Thyroid gland (tissue), 4 donors: ENCODE data around the gene IGF2R. TPM values are rescaled to one million over a fixed set of nuclear protein-coding genes. Genes with fewer than 3 reads are reported as not detected.
"Not testable (repeated sequence)": the region's sequence is repeated elsewhere in the genome, so short reads cannot be mapped to it uniquely, and the experiment has no call there.

ENCODE experiments used
- DNase-seq, 2 donors: peaks; one replicate each; pipeline ENCODE4 v3.0.0-alpha.2; 2019
- H3K27ac ChIP-seq, 3 donors: fragments of 200-600 bp; sonication (generic); 1 replicate in 2 of 3; 2 replicates in 1 of 3; pipeline ENCODE4 v1.5.1; 2016 to 2019; ENCODE audit warnings: mild to moderate bottlenecking in 1 of 3, moderate library complexity in 1 of 3
- H3K27me3 ChIP-seq: fragments of 200-600 bp; sonication (generic); one replicate; pipeline ENCODE4 v1.5.1; 2019
- H3K36me3 ChIP-seq, 2 donors: fragments of 200-600 bp; sonication (generic); one replicate each; pipeline ENCODE4 v1.5.1; 2016 to 2019
- H3K4me1 ChIP-seq, 2 donors: fragments of 200-600 bp; sonication (generic); one replicate each; pipeline ENCODE4 v1.5.1; 2017 to 2019
- H3K4me3 ChIP-seq, 3 donors: fragments of 200-600 bp; sonication (generic); replicated peaks in 1 of 3; 1 replicate in 2 of 3; 2 replicates in 1 of 3; pipeline ENCODE4 v1.5.1; 2016; ENCODE audit warnings: mild to moderate bottlenecking in 1 of 3
- H3K9me3 ChIP-seq: fragments of 200-600 bp; sonication (generic); one replicate; pipeline ENCODE4 v1.5.1; 2017
- POLR2A ChIP-seq, 2 donors: fragments of 450-650 bp; IDR thresholded peaks; one replicate each; pipeline ENCODE4 v1.6.1; 2017; ENCODE audit warnings: antibody characterized with exemption in 2 of 2, mild to moderate bottlenecking in 2 of 2, moderate library complexity in 1 of 2
- WGBS, 2 donors: methylation state at CpG; one replicate each; pipeline ENCODE4 v1.1.5; 2017; 5-methylcytosine and 5-hydroxymethylcytosine counted together
- intact Hi-C: fragments of 100-400 bp; cut with DNase I; formaldehyde crosslinking; loops from one replicate; pipeline ENCODE4 v1.15.1; 2023
- total RNA-seq, 4 donors: library from RNA; depleted of rRNA; stranded (reverse); fragments of >200 nt; gene quantifications; one replicate each; pipeline ENCODE4 v1.2.3, GENCODE V29; 2016
- TF ChIP-seq, protein P1 (sequence below), 6 experiments: fragments of 200-600 bp in 3 of 6; fragments of 450-650 bp in 3 of 6; sonication (generic) in 3 of 6; IDR thresholded peaks; one replicate each; pipeline ENCODE4 v1.5.1; 2016 to 2019; ENCODE audit warnings: antibody characterized with exemption in 6 of 6, mild to moderate bottlenecking in 2 of 6, inconsistent platforms in 1 of 6, moderate library complexity in 1 of 6

The IGF2R gene
- total RNA-seq, 4 donors from 2014 or later, result 82.1 to 104 (median 94.2) TPM

DNA sequence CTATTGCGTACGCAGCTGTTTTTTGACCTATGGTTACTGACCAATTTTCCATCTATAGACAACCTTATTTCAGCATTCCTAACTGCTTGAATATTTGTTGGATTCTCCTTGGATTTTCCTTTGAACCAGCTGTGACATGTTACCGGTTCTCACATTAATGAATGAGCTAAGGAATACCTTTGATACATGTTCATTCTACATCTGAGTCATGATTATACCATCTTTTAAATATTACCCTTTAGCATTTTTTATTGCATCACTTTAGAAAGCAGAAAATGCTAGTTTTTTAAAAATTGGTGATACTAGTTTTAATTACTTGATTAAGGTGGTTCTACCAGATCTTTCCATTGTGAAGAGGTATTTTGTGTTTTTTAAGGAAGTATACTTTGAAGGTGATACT, 1.9 kb upstream of the IGF2R start:
- no peak overlapping the region for H3K27ac ChIP-seq
- TF ChIP-seq POLR2A (IDR thresholded peaks at IDR 0.05), result no peak
- TF ChIP-seq, protein P1, sequence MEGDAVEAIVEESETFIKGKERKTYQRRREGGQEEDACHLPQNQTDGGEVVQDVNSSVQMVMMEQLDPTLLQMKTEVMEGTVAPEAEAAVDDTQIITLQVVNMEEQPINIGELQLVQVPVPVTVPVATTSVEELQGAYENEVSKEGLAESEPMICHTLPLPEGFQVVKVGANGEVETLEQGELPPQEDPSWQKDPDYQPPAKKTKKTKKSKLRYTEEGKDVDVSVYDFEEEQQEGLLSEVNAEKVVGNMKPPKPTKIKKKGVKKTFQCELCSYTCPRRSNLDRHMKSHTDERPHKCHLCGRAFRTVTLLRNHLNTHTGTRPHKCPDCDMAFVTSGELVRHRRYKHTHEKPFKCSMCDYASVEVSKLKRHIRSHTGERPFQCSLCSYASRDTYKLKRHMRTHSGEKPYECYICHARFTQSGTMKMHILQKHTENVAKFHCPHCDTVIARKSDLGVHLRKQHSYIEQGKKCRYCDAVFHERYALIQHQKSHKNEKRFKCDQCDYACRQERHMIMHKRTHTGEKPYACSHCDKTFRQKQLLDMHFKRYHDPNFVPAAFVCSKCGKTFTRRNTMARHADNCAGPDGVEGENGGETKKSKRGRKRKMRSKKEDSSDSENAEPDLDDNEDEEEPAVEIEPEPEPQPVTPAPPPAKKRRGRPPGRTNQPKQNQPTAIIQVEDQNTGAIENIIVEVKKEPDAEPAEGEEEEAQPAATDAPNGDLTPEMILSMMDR (IDR thresholded peaks at IDR 0.05), result no peak
- H3K27me3 ChIP-seq, result no peaks in the 10 kb centered on the region
- no peak for DNase-seq
- intact Hi-C loops, result no loop called here
- H3K36me3 ChIP-seq, result no peaks in the 10 kb centered on the region
- peaks cover 13 to 15% of the 10 kb centered on the region in 2 donors for H3K4me1 ChIP-seq
- 78 to 83% methylated on average over 3 of the region's 3 CpGs for WGBS, 2 donors
- no peaks in the 10 kb centered on the region for H3K9me3 ChIP-seq
- no peak overlapping the region for H3K4me3 ChIP-seq

DNA sequence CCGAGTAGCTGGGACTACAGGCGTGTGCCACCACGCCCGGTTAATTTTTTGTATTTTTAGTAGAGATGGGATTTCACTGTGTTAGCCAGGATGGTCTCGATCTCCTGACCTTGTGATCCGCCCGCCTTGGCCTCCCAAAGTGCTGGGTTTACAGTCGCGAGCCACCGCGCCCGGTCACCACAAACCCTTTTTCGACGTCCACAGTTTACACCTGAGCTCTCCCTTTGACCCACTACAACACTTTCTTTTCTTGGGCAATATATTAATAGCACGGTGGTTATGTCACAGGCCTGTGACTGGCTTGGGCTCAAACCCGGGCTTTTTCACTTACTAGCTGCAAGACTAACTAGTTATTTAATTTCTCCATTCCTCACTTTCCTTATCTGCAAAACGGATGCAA, 1.3 kb upstream of the IGF2R start:
- peaks cover 18 to 20% of the 10 kb centered on the region in 2 donors for H3K4me1 ChIP-seq
- DNase-seq, H3K9me3 ChIP-seq, intact Hi-C loops, H3K27ac ChIP-seq, H3K27me3 ChIP-seq, H3K36me3 ChIP-seq, H3K4me3 ChIP-seq: not testable (repeated sequence)
- WGBS, 2 donors, result 92 to 95% methylated on average over 17 of the region's 17 CpGs

DNA sequence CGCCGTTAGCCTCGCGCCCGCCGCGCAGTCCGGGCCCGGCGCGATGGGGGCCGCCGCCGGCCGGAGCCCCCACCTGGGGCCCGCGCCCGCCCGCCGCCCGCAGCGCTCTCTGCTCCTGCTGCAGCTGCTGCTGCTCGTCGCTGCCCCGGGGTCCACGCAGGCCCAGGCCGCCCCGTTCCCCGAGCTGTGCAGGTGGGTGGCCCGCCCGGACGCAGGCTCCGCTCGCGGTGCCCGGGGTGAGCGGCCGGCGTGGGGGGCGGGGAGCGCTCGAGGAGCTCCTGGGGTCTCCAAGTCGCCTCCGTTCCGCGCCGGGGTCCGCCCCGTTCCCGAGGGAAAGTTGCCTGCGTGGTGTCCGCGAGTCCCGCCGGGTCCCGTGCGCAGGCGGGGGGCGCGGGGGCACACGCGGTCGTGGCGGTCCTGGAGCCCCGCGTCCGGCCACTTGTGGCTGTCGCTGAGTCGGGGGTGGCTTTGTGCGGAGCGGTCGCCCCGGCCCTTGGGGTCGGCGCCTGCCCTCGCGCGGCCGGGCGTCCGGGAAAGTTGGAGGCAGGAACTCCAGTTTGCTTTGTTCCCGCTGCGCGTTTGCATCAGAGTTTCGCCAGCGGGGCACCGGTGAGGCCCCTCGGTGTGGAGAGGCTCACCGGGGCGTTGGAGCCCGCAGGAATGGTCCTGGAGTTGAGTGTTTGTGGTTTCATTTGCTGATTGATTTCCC, 476 bp downstream of the IGF2R start:
- no peaks in the 10 kb centered on the region for H3K9me3 ChIP-seq
- peak; percentile 43 to 44 for DNase-seq
- H3K4me1 ChIP-seq, result peaks cover 36 to 37% of the 10 kb centered on the region in 2 donors
- no peaks in the 10 kb centered on the region for H3K27me3 ChIP-seq
- no peaks in the 10 kb centered on the region for H3K36me3 ChIP-seq
- WGBS, 2 donors, result 0 to 2% methylated on average over 7 to 12 of the region's 91 CpGs
- TF ChIP-seq, protein P1 (IDR thresholded peaks at IDR 0.05), result no peak
- no peak for TF ChIP-seq POLR2A (IDR thresholded peaks at IDR 0.05)
- intact Hi-C loops, result no loop called here
- H3K27ac ChIP-seq, result peak overlapping the region; percentile 83 to 97 (median 94)
- H3K4me3 ChIP-seq, result peak overlapping the region; percentile 95 to 98 (median 97)

DNA sequence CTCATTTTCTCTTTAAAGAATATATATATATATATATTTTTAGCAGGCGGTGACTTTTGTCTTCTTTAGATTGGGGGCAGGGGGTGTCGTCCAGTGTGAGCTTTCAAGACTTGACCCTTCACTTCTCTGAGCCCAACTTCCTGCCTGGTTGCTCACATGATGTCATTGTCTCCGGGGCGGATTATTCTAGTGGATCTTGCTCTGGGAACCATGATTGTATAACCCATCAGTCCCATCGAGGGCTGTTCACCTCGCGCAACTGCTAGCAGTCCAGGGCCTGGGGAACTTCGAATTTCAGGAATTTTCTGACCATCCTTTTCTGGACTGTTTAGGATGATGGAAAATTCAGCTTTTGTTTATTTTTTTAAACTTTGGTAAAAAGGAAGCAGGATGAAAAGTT, 1.0 kb downstream of the IGF2R start:
- intact Hi-C loops, result loop anchor here (10.0 kb wide), 1 partner anchor 65 kb away; no protein-coding TSS in a partner anchor
- TF ChIP-seq POLR2A (IDR thresholded peaks at IDR 0.05), result peak in 1 of 2 donors; percentile 58
- TF ChIP-seq, protein P1 (IDR thresholded peaks at IDR 0.05), result no peak
- peak overlapping the region in 2 of 3 donors; percentile 95 to 98 for H3K4me3 ChIP-seq
- H3K27me3 ChIP-seq, result no peaks in the 10 kb centered on the region
- WGBS, 2 donors, result 12 to 13% methylated on average over 8 of the region's 8 CpGs
- no peaks in the 10 kb centered on the region for H3K9me3 ChIP-seq
- no peaks in the 10 kb centered on the region for H3K36me3 ChIP-seq
- peak; percentile 65 to 68 for DNase-seq
- H3K27ac ChIP-seq, result peak overlapping the region; percentile 83 to 97 (median 94)
- peaks cover 39 to 40% of the 10 kb centered on the region in 2 donors for H3K4me1 ChIP-seq

DNA sequence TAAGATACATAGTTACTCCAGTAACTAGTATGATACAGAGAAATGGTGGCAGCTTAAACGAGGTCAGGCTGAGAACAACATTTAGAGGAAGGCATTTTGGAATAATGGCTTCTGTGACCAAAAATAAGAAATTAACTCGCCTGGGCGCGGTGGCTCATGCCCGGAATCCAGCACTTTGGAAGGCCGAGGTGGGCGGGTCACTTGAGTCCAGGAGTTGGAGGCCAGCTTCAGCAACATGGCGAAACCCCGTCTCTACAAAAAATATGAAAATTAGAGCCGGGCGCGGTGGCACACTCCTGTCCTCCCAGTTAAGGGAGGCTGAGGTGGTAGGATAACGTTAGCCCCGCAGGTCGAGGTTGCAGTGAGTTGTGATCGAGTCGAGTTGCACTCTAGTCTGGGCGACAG, 1.8 kb downstream of the IGF2R start:
- peak overlapping the region in 1 of 3 donors; percentile 98 for H3K4me3 ChIP-seq
- no peaks in the 10 kb centered on the region for H3K36me3 ChIP-seq
- no peaks in the 10 kb centered on the region for H3K27me3 ChIP-seq
- H3K27ac ChIP-seq, result peak overlapping the region in 2 of 3 donors; percentile 94 to 97
- H3K9me3 ChIP-seq, result no peaks in the 10 kb centered on the region
- TF ChIP-seq POLR2A (IDR thresholded peaks at IDR 0.05), result no peak
- TF ChIP-seq, protein P1 (IDR thresholded peaks at IDR 0.05), result no peak
- intact Hi-C loops, result loop anchor here (10.0 kb wide), 1 partner anchor 64 kb away; no protein-coding TSS in a partner anchor
- peaks cover 39 to 45% of the 10 kb centered on the region in 2 donors for H3K4me1 ChIP-seq
- no peak for DNase-seq
- 93 to 94% methylated on average over 18 of the region's 18 CpGs for WGBS, 2 donors
